ENCODE data around the gene MTREX. TPM values are rescaled to one million over a fixed set of nuclear protein-coding genes. Genes with fewer than 3 reads are reported as not detected.

The MTREX gene
- total RNA-seq, 3 donors from 2014 or later: 52.5 to 63.3 (median 57.8) TPM

GRCh38 chr5:55383254-55383653 lies 75.5 kb downstream of the MTREX start:
- Histone ChIP-seq H3K36me3 (ENCODE audit: low read depth) (no peaks in the 10 kb centered on the region), H3K9me3 (peaks cover 9% of the 10 kb centered on the region), H3K4me1 (ENCODE audit: low read depth) (no peaks in the 10 kb centered on the region), H3K4me3 (no peak overlapping the region)
- no peak for TF ChIP-seq CTCF (IDR thresholded peaks at IDR 0.05)
- no peak for DNase-seq
- ATAC-seq: no peak
- intact Hi-C loops (cut with DNase I, micrococcal nuclease): no loop called here

GRCh38 chr5:55384072-55384471 lies 76.3 kb downstream of the MTREX start:
- H3K4me3 ChIP-seq: no peak overlapping the region
- H3K9me3 ChIP-seq: peaks cover 9% of the 10 kb centered on the region
- ATAC-seq: no peak
- no peaks in the 10 kb centered on the region for H3K4me1 ChIP-seq (ENCODE audit: low read depth)
- no peak for TF ChIP-seq CTCF (IDR thresholded peaks at IDR 0.05)
- DNase-seq: no peak
- H3K36me3 ChIP-seq (ENCODE audit: low read depth): no peaks in the 10 kb centered on the region
- intact Hi-C loops (cut with DNase I, micrococcal nuclease): no loop called here

- Histone ChIP-seq H3K9me3 (peaks cover 9% of the 10 kb centered on the region), H3K4me1 (ENCODE audit: low read depth) (no peaks in the 10 kb centered on the region), H3K4me3 (no peak overlapping the region), H3K36me3 (ENCODE audit: low read depth) (no peaks in the 10 kb centered on the region)
- ATAC-seq: no peak
- no peak for DNase-seq
- no peak for TF ChIP-seq CTCF (IDR thresholded peaks at IDR 0.05)
- intact Hi-C loops (cut with DNase I, micrococcal nuclease): no loop called here
Observed at GRCh38 chr5:55385227-55385626, 77.4 kb downstream of the MTREX start.

GRCh38 chr5:55385846-55386245 lies 78.1 kb downstream of the MTREX start:
- no peak for TF ChIP-seq CTCF (IDR thresholded peaks at IDR 0.05)
- H3K36me3 ChIP-seq (ENCODE audit: low read depth): no peaks in the 10 kb centered on the region
- ATAC-seq (no peak), DNase-seq (no peak)
- no peaks in the 10 kb centered on the region for H3K4me1 ChIP-seq (ENCODE audit: low read depth)
- peaks cover 9% of the 10 kb centered on the region for H3K9me3 ChIP-seq
- H3K4me3 ChIP-seq: no peak overlapping the region
- intact Hi-C loops (cut with DNase I, micrococcal nuclease): no loop called here

GRCh38 chr5:55386356-55386755 lies 78.6 kb downstream of the MTREX start:
- peaks cover 3% of the 10 kb centered on the region for H3K4me1 ChIP-seq (ENCODE audit: low read depth)
- no peak overlapping the region for H3K4me3 ChIP-seq
- no peak for ATAC-seq
- peaks cover 9% of the 10 kb centered on the region for H3K9me3 ChIP-seq
- intact Hi-C loops (cut with DNase I, micrococcal nuclease): no loop called here
- no peak for DNase-seq
- no peak for TF ChIP-seq CTCF (IDR thresholded peaks at IDR 0.05)
- H3K36me3 ChIP-seq (ENCODE audit: low read depth): no peaks in the 10 kb centered on the region

GRCh38 chr5:55387865-55388264 lies 80.1 kb downstream of the MTREX start:
- intact Hi-C loops (cut with DNase I, micrococcal nuclease): no loop called here
- ATAC-seq: no peak
- no peak for DNase-seq
- Histone ChIP-seq H3K9me3 (peaks cover 11% of the 10 kb centered on the region), H3K4me1 (ENCODE audit: low read depth) (peaks cover 3% of the 10 kb centered on the region), H3K4me3 (no peak overlapping the region), H3K36me3 (ENCODE audit: low read depth) (no peaks in the 10 kb centered on the region)
- no peak for TF ChIP-seq CTCF (IDR thresholded peaks at IDR 0.05)

All from mucosa of descending colon (tissue), 3 donors.